Globus pallidus (tissue), 1 donor: ENCODE data around the gene DDX25.
"Not testable (repeated sequence)": the region's sequence is repeated elsewhere in the genome, so short reads cannot be mapped to it uniquely, and the experiment has no call there.

Source experiments
- DNase-seq: peaks from one replicate; pipeline ENCODE4 v3.0.0-alpha.2; 2015; ENCODE audit warnings: low spot score

Gene DDX25

DNA sequence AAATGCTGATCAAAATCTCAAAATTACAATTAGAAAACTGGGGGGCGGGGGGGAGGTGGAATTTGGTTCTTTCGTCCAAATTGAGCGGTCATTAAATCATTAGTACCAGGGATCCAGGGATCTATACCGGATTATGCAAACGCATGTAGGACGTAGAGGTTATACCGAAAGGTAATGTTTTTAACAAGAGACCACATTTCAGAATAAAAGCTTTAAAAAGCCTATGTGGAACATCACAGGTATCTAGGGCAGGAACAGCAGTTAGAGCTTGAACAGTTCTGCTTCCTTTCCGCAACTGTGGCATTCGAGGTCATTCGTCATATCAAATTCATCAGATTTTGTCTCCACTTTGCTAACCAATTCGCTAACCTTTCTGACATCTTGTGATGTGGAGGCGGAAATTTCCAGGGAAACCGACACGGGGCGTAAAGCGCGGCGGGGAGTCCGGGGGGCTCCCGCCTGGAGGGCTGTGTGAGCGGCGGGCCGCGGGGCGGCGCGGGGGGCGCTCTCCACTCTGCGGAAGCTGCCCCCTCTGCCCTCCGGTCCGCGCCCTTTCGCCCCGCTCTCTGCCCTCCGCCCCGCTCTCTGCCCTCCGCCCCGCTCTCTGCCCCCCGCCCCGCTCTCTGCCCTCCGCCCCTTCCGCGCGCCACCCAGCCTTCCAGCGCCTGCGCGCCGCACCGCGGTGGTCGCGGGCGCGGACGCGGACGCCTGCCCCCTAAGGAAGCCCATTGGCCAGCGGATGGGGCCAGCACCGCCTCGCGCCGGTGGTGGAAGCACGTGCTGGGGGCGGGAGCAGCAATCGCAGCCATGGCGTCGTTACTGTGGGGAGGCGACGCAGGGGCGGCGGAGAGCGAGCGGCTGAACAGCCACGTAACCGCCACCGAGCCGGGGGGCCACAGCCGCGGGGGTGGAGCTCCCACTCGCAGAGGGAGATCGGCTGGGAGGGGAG is at the start of gene DDX25:
DDX25 (plus strand) TSS at position 798 of the 949 bp plus-strand sequence; CDS start at position 808, 10 bp downstream.
- DNase-seq = peak; percentile 59

DNA sequence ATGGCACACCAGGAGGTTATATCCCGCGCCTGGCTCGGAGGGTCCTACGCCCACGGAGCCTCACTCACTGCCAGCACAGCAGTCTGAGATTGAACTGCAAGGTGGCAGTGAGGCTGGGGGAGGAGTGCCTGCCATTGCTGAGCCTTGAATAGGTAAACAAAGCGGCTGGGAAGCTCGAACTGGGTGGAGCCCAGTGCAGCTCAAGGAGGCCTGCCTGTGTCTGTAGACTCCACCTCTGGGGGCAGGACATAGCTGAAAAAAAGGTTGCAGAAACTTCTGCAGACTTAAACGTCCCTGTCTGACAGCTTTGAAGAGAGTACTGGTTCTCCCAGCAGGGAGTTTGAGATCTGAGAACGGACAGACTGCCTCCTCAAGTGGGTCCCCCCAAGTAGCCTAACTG is 46.6 kb upstream of the DDX25 start:
- DNase-seq = not testable (repeated sequence)

DNA sequence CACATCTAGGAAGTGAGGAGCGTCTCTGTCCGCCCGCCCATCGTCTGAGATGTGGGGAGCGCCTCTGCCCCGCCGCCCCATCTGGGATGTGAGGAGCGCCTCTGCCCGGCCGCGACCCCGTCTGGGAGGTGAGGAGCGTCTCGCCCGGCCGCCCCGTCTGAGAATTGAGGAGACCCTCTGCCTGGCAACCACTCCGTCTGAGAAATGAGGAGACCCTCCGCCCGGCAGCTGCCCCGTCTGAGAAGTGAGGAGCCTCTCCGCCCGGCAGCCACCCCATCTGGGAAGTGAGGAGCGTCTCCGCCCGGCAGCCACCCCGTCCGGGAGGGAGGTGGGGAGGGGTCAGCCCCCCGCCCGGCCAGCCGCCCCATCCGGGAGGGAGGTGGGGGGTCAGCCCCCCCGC is 41.5 kb upstream of the DDX25 start:
- not testable (repeated sequence) for DNase-seq

DNA sequence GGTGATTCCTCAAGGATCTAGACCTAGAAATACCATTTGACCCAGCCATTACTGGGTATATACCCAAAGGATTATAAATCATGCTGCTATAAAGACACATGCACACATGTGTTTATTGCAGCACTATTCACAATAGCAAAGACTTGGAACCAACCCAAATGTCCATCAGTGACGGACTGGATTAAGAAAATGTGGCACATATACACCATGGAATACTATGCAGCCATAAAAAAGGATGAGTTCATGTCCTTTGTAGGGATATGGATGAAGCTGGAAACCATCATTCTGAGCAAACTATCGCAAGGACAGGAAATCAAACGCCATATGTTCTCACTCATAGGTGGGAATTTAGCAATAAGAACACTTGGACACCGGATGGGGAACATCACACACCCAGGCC is 39.0 kb upstream of the DDX25 start:
- DNase-seq = not testable (repeated sequence)

DNA sequence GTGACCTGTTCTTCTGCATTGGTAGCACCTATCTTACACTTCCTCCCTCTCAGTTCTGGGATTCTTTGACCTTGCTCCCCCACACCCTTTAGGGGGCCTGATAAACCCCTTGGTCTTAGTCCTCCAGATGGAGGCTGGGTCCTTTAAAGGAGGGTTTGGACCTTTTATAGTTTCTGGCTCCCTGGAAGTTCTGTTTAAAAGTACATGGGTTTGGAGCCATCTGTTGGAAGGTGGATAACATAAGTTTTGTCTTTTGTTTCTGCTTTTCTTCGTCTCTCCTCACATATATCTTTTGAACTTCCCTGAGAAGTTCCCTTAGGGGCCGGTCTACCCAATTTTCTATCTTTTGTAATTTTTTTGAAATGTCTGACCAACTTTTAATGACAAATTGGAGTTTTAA is 34.8 kb upstream of the DDX25 start:
- no peak for DNase-seq

DNA sequence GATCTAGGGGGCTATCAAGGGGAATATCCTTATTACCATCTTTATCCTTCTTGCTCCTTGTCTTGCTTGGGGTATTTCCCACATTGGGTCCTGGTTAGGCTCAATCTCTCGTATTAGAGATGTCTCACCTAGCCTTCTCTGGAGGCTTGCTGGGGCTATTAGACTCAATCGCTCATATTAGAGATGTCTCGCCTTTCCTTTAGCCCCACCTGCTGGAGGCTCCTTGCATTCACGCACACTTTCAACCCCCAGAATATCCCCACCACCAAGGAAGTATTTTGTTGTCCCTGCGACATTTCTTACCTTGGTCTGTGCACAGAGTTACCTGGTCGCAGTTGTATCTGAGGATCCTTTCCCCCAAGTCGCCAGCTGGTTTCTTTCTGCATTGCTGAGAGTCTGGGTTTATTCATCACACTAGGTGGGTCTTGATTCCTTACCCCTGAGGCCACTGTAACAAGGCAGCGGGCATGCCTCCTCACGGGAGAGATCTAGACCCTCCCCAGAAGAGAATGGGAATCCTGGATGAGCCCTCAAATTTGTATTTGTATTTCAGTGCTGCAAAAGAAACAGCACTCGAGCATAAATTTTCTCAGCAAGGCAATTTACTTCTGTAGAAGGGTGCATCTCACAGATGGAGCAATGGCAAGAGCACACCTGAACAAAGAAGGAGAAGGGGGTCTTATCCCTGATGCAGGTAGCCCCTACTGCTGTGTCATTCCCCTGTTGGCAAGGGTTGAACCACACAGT is 32.7 kb upstream of the DDX25 start:
- no peak for DNase-seq

DNA sequence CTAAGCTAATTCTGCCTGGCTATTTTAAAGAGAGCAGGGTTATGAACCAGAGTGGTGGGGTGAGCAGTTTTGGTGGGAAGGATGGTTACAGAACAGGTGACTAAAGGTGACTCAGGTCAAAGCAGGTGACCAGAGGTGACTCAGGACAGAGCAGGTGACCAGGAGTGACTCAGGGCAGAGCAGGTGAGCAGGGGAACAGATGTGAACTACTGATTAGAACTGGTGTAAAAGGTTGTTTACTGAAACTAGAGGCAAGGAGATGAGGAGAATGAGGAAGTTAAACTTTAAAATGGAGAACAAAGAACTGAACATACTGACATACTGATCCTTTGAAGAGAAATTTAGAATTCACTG is 32.2 kb upstream of the DDX25 start:
- DNase-seq = no peak

DNA sequence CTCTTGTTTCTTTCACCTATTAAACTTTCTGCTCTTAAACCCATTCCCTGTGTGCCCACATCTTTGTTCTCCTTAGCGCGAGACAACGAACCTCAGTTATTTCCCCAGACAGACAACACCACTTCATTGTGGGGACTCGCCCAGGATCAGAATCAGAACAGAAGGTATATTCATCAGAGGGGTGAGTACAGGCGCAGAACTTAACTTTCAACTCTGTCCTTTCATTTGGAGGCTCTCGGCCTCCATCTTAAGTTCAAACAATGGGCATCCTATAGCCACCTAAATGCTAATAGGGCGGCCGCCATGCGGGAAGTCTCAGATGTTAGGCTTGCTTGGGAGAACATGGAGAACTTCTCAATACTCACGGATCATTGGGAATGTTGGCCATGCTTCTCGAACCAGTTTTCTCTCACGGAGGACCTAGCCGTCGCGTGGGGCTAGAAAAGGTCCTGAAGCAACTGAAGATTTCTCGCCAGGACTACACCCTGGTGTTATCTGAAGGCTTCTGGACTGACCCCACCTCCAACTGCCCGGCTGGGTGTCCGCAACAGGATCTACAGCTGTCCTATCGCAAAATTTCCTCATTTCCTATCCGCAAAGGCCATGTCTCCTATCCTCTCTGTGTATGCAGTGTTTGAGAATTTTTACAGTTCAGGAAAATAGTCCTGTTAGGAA is 30.3 kb upstream of the DDX25 start:
- no peak for DNase-seq

DNA sequence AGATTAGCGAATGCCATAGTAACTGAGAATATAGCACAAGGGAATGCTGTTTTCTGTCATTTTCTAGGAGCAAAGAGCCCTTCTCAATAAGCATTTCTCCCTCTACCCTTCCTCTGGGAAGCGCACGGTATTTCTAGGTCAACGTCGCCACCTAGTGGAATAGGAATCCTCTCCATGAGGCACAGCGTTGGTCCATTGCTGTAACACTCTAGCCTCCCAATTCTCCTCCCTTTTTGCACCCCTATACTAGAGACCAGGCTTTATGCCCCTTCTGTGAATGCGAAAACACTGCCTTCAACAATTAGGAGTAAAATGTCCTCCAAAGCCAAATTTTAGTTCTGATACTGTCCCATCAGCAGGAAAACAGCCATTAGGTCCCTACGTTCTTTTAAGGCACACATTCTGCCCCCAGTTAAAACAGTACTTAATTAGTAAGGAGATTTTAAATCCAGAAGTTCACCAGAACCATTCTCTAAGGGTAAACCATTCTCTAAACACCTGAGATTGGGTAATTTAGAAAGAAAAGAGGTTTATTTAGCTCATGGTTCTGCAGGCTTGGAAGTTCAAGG is 29.7 kb upstream of the DDX25 start:
- DNase-seq = peak; percentile 73

DNA sequence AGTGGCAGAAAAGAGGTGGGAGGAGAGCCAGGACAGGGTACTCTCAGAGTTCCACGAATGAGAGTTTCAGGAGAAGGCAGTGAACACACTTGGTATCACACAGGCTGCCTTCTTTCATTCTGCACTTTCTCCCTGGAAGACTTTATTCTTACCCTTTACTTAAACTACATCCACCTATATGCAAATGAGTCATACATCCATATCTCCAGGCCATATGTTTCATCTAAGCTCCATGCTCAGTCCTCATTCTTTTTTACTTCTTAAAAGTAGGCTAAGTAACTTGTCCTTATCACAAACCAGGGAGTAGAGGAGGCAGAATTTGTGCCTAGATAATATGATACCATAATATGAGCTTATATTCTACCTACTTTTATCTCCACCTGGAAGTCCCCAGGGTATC is 23.0 kb upstream of the DDX25 start:
- DNase-seq = no peak

DNA sequence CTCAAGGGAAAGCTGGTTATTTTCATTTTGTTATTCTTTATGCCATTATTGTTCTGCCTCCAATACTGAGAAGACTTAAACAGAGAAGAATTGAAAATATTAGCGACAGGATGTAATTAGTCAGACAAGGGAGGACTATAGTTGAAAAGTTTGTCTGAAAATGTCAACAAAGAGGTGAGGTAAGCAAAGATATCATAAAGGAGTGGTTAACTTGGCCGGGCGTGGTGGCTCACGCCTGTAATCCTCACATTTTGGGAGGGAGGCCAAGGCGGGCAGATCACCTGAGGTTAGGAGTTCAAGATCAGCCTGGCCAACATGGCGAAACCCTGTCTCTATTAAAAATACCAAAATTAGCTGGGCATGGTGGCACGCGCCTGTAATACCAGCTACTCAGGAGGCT is 20.9 kb upstream of the DDX25 start:
- DNase-seq = no peak

DNA sequence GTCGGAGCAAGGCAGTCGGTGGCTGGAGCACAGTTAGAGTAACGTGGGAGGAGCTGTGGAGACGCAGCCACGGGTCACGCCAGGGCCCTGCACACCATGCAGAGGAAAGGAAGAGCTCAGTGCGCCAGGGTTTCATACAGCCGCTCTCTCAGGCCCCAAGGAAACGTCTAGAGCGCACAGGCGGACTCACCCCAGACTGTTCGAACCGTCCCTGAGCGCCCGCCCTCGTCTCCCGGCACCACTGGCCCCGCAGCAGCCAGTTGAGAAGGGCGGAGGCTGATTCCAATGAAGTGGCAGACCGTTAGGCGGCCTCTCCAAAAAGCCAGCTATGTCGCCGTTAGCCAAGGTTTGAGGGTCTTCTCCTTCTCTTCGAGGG is 17.3 kb upstream of the DDX25 start:
- DNase-seq = peak; percentile 52

DNA sequence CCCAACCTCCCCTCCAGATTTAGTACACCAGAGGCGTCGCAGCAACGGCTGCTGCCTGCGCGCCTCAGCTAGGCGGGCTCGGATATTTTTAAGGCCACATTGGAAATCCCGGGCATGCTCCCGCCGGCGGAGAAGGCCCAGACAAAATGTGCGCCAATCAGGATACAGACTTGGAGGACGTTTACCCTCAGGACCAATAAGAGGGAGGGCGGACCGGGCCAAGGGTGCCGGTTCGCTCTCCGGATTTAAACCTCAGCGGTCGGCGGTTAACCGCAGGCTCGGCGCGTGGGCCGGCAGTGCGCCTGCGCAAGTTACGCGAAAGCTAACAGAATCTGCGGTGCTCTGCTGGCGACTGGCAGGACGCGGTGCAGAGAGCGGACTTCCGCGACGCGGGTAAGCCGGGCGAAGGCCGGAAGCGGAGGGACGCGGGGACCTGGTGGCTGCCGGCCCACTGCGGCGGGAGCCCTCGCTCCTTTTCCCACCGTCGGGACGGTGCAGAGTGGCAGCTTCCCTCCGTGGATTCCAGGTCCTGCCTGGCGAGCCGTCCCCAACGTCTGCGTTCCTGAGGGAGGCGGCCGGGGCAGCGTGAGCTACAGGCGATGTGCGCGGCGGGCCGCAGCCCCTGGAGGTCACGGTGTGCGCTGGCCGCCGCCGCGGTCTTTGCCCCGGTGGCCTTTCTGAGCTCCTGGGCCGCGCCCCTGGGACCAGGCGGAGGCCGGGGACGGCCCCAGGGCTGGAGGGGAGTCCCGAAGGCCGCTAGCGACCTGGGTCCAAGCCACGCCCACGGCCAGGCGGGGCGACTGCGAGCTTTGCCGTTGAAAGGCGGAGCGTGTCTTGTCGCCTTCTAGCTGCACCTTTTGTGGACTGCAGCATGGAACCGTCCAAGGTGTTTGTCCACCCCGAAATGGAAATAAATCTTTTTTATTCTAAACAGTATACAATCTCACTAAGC is 16.7 kb upstream of the DDX25 start, which contains the start of gene HYLS1:
HYLS1 (plus strand) TSS at position 296 of the 952 bp plus-strand sequence. CDS start 11,701 bp downstream, outside the sequence.
- peak; percentile 92 for DNase-seq

DNA sequence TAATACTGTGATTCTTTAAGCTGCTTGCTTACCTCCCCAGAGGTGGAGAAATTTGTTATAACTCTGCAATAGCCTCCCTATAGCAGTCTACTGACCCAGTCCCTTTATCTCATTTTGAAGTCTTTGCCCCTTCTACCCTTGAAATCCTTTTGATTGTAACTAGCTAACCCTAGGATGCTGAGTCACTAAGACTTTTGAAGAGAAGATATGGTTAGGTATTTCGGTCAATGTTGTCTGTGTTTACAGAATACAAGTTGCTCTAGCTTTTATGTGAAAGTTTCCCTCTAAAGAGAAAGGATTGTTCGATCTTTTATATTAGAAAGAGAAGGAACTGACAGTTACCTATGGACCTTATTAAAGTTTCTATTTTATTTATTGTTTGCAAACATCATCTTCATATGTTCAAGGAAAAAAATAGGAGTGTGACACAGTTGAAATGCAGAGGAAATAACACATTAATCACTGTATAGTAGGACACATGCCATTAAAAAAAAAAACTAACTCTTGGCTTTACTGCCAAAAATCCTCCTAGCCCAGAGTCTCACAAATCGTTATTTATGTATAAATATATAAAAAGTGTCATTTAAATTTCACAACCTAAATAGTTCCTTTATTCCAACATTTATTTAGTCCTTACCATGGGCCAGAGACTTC is 13.7 kb upstream of the DDX25 start:
- no peak for DNase-seq

DNA sequence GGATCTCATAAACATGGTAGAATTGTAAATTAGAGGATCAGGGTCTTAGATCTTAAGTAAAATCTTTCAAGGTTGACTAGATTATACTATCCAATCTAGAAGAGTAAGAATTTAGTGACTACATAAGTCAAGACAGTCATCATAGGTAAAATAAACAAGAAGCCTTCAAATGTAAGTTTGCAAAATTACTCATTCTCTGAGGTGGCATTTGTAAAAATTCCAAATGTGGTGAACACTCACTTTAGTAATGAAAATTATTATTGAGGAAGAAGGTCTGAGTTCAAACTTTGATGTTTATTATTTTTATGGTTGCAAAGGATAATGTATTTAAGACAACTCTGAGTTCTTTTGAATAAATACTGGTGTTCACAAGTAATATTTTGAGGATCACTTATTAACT is 12.2 kb upstream of the DDX25 start:
- no peak for DNase-seq

DNA sequence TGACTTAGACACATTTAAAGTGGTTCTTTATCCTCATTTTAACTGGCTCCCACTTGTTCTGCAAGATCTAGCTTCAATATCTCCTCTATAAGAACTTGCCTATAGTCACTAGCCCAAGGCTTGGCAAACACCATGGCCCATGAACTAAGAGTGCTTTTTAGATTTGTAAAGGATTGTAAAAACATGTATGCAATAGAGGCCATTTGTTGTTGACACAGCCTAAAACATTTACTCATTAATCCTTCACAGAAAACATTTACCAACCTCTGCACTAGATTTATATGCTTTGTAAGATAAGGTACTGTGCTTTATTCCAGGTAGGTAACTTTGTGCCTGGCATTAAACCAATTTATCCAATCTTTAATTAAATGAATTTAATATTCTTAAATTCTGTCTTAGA is 11.3 kb upstream of the DDX25 start:
- DNase-seq = no peak

DNA sequence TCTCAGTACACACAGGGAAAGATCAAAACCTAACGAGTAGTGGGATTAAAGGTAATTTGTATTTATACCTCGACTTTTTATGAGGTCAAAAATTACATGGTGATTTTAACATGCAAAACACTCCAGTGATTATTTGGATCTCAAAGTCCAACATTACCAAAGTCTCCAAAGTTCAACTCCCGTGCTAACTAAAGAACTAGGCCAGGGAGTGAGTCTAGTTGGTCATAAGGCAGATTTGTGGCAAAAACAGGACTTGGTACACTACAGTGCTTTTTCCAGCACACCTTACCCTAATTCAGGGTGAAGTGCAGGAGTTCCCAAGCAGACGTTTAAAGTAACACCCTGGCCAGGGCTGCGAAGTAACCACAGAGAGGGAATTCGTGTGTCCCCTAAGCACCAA is 2.4 kb upstream of the DDX25 start:
- DNase-seq = no peak

DNA sequence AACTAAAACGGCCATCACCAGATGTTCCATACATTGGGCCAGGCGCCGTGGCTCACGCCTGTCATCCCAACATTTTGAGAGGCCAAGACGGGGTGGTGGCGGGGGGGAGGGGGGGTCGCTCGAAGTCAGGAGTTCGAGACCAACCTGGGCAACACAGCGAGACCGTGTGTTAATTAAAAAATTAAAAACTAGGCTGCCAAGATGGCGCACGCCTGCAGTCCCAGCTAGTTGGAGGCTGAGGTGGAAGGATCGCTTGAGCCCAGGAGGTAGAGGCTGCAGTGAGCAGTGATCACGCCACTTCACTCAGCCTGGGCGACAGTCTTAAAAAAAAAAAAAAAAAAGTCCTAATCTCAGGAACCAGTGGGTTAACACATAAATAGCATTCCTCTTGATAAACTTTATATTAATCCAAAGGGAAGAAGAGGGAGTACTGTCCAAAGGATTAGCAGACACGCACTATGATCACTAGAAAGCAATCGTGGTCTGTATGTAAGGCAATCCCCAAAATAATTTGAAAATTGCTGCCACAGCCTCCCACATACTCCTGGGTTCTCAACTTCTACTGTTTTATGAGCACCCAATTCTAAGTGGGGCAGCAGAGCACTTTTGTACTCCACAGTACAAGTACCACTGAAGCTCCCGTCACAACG is 1.9 kb upstream of the DDX25 start:
- no peak for DNase-seq

DNA sequence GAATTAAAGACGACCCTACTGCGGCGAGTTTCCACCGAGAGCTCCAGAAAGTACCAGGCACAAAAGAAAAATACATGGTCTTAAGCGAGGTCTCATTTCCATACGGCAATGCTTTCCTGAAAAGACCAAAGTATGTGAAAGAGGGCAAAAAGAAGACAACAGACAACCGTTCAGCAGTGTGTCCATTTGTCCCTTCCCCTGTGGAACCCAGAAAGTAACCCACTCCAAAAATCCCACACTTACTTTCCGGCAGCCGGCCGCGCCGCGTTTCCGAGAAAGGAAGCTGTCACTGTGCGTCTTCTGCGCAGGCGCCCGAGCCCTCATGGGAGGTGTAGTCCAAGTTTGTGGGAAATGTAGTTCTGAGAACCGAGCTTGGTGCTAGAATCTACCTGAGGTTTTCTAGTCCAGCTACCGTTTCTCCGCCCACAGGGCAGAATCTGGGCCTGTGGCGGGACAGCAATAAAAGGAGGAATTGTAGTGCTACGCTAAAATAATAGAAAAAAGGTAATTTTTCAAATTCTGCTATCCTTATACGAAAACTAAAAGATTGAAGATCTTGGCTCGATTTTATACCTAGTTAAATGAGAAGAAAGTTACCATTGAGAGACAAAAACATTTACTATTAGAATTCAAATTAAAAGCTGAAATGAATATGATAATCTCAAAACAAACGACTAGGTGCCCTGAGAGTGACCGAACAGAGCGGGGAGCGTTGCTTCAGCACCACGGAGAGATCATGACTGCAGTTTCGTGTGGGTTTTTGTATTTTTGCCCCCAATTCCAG is 1.2 kb upstream of the DDX25 start, which contains the start of gene PUS3:
PUS3 (minus strand) TSS at position 280 of the 784 bp plus-strand sequence. CDS start 6,922 bp downstream, outside the sequence.
- DNase-seq = peak; percentile 86
